ENCODE results near the gene ZIC5. TPM values are rescaled to one million over a fixed set of nuclear protein-coding genes. Genes with fewer than 3 reads are reported as not detected.

ZIC5 gene
- total and polyA plus RNA-seq, 11 donors, result not detected

- no peaks in the 10 kb centered on the region for H3K36me3 ChIP-seq
- intact Hi-C loops (cut with DNase I), result no loop called here
- 72 to 79% (median 77%) methylated on average over 8 of the region's 8 CpGs for WGBS, 4 donors
- TF ChIP-seq, protein P1, sequence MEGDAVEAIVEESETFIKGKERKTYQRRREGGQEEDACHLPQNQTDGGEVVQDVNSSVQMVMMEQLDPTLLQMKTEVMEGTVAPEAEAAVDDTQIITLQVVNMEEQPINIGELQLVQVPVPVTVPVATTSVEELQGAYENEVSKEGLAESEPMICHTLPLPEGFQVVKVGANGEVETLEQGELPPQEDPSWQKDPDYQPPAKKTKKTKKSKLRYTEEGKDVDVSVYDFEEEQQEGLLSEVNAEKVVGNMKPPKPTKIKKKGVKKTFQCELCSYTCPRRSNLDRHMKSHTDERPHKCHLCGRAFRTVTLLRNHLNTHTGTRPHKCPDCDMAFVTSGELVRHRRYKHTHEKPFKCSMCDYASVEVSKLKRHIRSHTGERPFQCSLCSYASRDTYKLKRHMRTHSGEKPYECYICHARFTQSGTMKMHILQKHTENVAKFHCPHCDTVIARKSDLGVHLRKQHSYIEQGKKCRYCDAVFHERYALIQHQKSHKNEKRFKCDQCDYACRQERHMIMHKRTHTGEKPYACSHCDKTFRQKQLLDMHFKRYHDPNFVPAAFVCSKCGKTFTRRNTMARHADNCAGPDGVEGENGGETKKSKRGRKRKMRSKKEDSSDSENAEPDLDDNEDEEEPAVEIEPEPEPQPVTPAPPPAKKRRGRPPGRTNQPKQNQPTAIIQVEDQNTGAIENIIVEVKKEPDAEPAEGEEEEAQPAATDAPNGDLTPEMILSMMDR (IDR thresholded peaks at IDR 0.05), result no peak
- no peak for TF ChIP-seq POLR2A (IDR thresholded peaks at IDR 0.05)
- no peak overlapping the region for H3K4me3 ChIP-seq
- H3K4me1 ChIP-seq, result peaks cover 10 to 31% (median 20%) of the 10 kb centered on the region in 12 donors
- DNase-seq (no peak), ATAC-seq (no peak)
- no peak overlapping the region for H3K27ac ChIP-seq
- H3K9me3 ChIP-seq, result no peaks in the 10 kb centered on the region
- H3K27me3 ChIP-seq, result peaks cover 54 to 97% (median 92%) of the 10 kb centered on the region in 9 donors
These were observed 5.3 kb downstream of the ZIC5 start for GRCh38 chr13:99966064-99966805.

- 78 to 83% (median 80%) methylated on average over 9 of the region's 9 CpGs for WGBS, 4 donors
- Histone ChIP-seq H3K4me1 (peaks cover 10 to 26% (median 20%) of the 10 kb centered on the region in 12 donors), H3K27me3 (peaks cover 53 to 98% (median 95%) of the 10 kb centered on the region in 9 donors), H3K36me3 (no peaks in the 10 kb centered on the region), H3K27ac (no peak overlapping the region), H3K4me3 (no peak overlapping the region), H3K9me3 (no peaks in the 10 kb centered on the region)
- intact Hi-C loops (cut with DNase I), result no loop called here
- DNase-seq (no peak), ATAC-seq (no peak)
- TF ChIP-seq, protein P1 (IDR thresholded peaks at IDR 0.05), result no peak
- no peak for TF ChIP-seq POLR2A (IDR thresholded peaks at IDR 0.05)
These were observed 6.1 kb downstream of the ZIC5 start for GRCh38 chr13:99965329-99966000.

GRCh38 chr13:99963816-99964339 is 7.7 kb downstream of the ZIC5 start:
- intact Hi-C loops (cut with DNase I), result no loop called here
- Histone ChIP-seq H3K36me3 (no peaks in the 10 kb centered on the region), H3K4me1 (peaks cover 4 to 26% (median 16%) of the 10 kb centered on the region in 12 donors), H3K27ac (no peak overlapping the region), H3K4me3 (no peak overlapping the region), H3K27me3 (peaks cover 54 to 100% (median 98%) of the 10 kb centered on the region in 9 donors), H3K9me3 (no peaks in the 10 kb centered on the region)
- ATAC-seq, result no peak
- DNase-seq, result no peak
- 62 to 76% (median 70%) methylated on average over 3 of the region's 3 CpGs for WGBS, 4 donors
- TF ChIP-seq POLR2A (IDR thresholded peaks at IDR 0.05), result no peak

DNA sequence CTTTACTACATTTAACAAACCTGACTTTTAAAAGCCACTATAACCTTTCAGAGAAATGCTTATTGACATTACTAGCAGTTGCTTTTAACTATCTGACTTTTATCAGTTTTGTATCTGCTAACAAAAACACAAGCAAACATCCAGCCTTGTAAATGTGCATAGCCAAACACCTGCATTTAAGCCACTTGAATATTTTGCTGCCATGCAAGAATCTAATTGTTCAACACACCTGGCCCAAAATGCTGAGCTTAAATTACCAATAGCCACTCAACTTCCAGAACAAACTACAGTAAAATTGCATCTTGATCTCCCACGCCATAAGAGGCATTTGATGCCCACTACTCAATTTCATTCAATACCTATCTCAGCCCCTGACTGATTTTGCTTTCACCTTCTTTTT is 9.3 kb downstream of the ZIC5 start:
- TF ChIP-seq POLR2A (IDR thresholded peaks at IDR 0.05), result no peak
- TF ChIP-seq, protein P1 (IDR thresholded peaks at IDR 0.05), result no peak
- no peak overlapping the region for H3K4me3 ChIP-seq
- intact Hi-C loops (cut with DNase I), result no loop called here
- 64 to 77% (median 74%) methylated on average over 1 of the region's 1 CpG for WGBS, 4 donors
- H3K27me3 ChIP-seq, result peaks cover 54 to 100% (median 98%) of the 10 kb centered on the region in 9 donors
- H3K36me3 ChIP-seq, result no peaks in the 10 kb centered on the region
- H3K4me1 ChIP-seq, result peaks cover 0 to 24% (median 10%) of the 10 kb centered on the region in 12 donors
- H3K27ac ChIP-seq, result no peak overlapping the region
- DNase-seq (no peak), ATAC-seq (no peak)
- H3K9me3 ChIP-seq, result no peaks in the 10 kb centered on the region
